RWPE2 (cell line): ENCODE data around the gene MOK.

Experiments
- ATAC-seq: fragments of 200-7000 bp; cut with Tn5 transposase; 3 replicates; pipeline ENCODE4 v1.9.1; 2021; ENCODE audit warnings: low read depth
- DNase-seq: peaks from one replicate; pipeline ENCODE4 v3.0.0-alpha.2; 2020; ENCODE audit warnings: low spot score
- H3K27ac ChIP-seq: fragments of 450-650 bp; 2 replicates; pipeline ENCODE4 v1.5.1; 2017; ENCODE audit warnings: mild to moderate bottlenecking; ENCODE audit not compliant: poor library complexity, severe bottlenecking
- H3K27me3 ChIP-seq: fragments of 250-450 bp; sonication (Bioruptor Pico); 2 replicates; pipeline ENCODE4 v1.5.1; 2021; ENCODE audit warnings: mild to moderate bottlenecking, moderate library complexity; ENCODE audit not compliant: insufficient read depth, poor library complexity, severe bottlenecking
- H3K36me3 ChIP-seq: fragments of 250-450 bp; sonication (Bioruptor Pico); 2 replicates; pipeline ENCODE4 v1.5.1; 2020; ENCODE audit warnings: low read depth, mild to moderate bottlenecking, moderate library complexity
- H3K4me1 ChIP-seq: fragments of 250-450 bp; sonication (Bioruptor Pico); 2 replicates; pipeline ENCODE4 v1.5.1; 2021; ENCODE audit warnings: mild to moderate bottlenecking, moderate library complexity; ENCODE audit not compliant: insufficient read depth, poor library complexity, severe bottlenecking
- H3K4me3 ChIP-seq: fragments of 250-450 bp; sonication (Bioruptor Pico); 2 replicates; pipeline ENCODE4 v1.5.1; 2021; ENCODE audit warnings: mild to moderate bottlenecking, moderate library complexity; ENCODE audit not compliant: severe bottlenecking
- H3K9me3 ChIP-seq: fragments of 250-450 bp; sonication (Bioruptor Pico); 2 replicates; pipeline ENCODE4 v1.5.1; 2021; ENCODE audit warnings: mild to moderate bottlenecking, moderate library complexity; ENCODE audit not compliant: severe bottlenecking
- CTCF ChIP-seq: fragments of 450-650 bp; IDR thresholded peaks from one replicate; pipeline ENCODE4 v1.5.1; 2017; ENCODE audit warnings: mild to moderate bottlenecking, moderate library complexity; ENCODE audit not compliant: poor library complexity, severe bottlenecking

The MOK gene

GRCh38 chr14:102213984-102214658 lies 90.8 kb downstream of the MOK start:
- H3K27me3 ChIP-seq, result no peaks in the 10 kb centered on the region
- no peak overlapping the region for H3K27ac ChIP-seq
- no peak overlapping the region for H3K4me3 ChIP-seq
- peaks cover 39% of the 10 kb centered on the region for H3K36me3 ChIP-seq
- H3K9me3 ChIP-seq, result no peaks in the 10 kb centered on the region
- no peaks in the 10 kb centered on the region for H3K4me1 ChIP-seq
- TF ChIP-seq CTCF, result peak; percentile 43
- no peak for ATAC-seq
- DNase-seq, result no peak

- Histone ChIP-seq H3K27me3 (no peaks in the 10 kb centered on the region), H3K4me3 (no peak overlapping the region), H3K36me3 (peaks cover 46% of the 10 kb centered on the region), H3K27ac (no peak overlapping the region), H3K4me1 (no peaks in the 10 kb centered on the region), H3K9me3 (no peaks in the 10 kb centered on the region)
- no peak for TF ChIP-seq CTCF
- no peak for ATAC-seq
- DNase-seq, result peak; percentile 25
These were observed 91.5 kb downstream of the MOK start for GRCh38 chr14:102213470-102213869.

GRCh38 chr14:102212845-102213244 lies 92.1 kb downstream of the MOK start:
- no peak for TF ChIP-seq CTCF
- DNase-seq, result peak; percentile 57
- Histone ChIP-seq H3K36me3 (peaks cover 46% of the 10 kb centered on the region), H3K4me1 (no peaks in the 10 kb centered on the region), H3K27ac (no peak overlapping the region), H3K9me3 (no peaks in the 10 kb centered on the region), H3K27me3 (no peaks in the 10 kb centered on the region), H3K4me3 (no peak overlapping the region)
- no peak for ATAC-seq

GRCh38 chr14:102212356-102212755 lies 92.6 kb downstream of the MOK start:
- Histone ChIP-seq H3K9me3 (no peaks in the 10 kb centered on the region), H3K4me1 (no peaks in the 10 kb centered on the region), H3K4me3 (no peak overlapping the region), H3K27me3 (no peaks in the 10 kb centered on the region), H3K36me3 (peaks cover 46% of the 10 kb centered on the region), H3K27ac (no peak overlapping the region)
- ATAC-seq (no peak), DNase-seq (peak; percentile 49)
- TF ChIP-seq CTCF, result no peak

GRCh38 chr14:102211240-102211639 lies 93.7 kb downstream of the MOK start:
- Histone ChIP-seq H3K4me1 (no peaks in the 10 kb centered on the region), H3K4me3 (no peak overlapping the region), H3K27me3 (no peaks in the 10 kb centered on the region), H3K27ac (no peak overlapping the region), H3K36me3 (peaks cover 46% of the 10 kb centered on the region), H3K9me3 (no peaks in the 10 kb centered on the region)
- no peak for ATAC-seq
- peak; percentile 35 for DNase-seq
- TF ChIP-seq CTCF, result no peak
